Cerebellar cortex (tissue), 1 donor: ENCODE results near the gene RHBG.

Source experiments
- DNase-seq: peaks from one replicate; pipeline ENCODE4 v3.0.0-alpha.2; 2015; ENCODE audit warnings: low spot score

The RHBG gene

DNA sequence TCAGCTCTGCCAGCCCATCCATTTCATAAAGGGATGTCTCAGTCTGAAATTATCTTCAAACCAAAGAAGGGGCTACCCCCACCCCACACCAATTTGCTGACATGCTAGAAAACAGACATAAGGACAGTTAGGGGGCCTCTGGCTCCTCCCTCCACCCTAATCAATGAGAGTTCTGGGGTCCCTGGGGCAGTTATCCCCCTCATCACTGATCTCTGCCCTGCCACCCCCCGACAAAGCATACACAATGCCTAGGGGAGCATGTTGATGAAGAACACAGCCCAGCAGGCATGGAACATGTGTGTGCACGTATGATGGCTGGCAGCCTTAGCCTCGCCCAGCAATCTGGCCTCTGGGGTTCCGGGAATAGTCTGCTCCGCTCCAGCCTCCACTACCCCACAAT is 58.9 kb downstream of the RHBG start:
- DNase-seq: no peak

- no peak for DNase-seq
These were observed 59.8 kb downstream of the RHBG start for GRCh38 chr1:156428746-156429288.

DNA sequence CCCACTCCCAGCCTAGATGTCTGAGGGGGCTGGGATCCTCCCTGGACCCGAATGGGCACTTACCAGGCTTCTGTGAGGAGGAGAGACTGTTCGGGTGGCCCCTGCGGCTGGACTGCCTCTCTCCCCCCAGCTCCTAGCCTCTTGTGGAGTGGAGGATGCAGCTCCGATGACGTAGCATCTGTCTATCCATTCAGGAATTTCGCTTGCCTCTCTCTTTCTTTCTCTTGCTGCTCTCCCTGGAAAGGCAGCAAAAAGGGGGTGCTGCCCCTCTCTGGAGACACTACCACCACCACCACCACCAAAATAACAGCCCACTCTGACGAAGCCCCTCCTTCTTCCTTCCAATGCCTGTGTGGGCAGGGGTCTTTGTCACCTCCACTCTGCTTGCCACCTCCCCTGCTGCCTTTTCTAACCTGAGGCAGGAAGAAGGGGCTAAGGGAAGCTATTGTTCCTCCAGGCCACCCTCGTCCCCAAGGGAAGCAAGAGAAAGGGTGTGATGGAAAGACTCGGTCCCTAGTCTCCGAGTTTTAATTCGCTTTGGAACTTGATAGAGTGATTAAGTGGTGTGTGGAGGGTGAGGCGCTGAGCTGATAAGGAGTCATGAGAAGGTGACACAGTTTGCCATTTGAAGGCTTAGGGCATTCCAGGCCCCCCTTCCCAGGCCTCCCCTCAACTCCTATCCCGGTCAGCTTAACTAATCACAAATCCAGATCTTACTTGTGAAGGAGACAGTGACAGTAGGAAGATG is 60.5 kb downstream of the RHBG start:
- no peak for DNase-seq

DNA sequence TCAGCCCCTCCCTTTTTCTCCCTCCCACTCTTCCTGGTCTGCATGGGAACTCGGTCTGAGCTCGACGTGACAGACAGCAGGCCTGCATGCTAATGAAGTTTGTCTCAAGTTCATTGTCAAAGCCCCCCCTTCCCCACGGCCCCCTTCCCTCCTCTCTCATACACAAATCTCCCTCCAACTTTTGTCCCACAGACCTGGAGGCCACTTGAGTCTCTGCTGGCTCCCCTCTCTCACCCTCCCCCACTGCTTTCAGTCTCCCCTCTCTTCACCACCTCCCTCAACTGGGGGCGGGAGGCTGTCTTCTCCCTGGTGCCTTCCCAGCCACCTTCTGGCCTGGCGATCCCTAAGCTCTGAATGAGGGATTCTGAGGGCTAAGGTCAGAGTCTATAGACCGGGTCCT is 61.3 kb downstream of the RHBG start:
- no peak for DNase-seq

DNA sequence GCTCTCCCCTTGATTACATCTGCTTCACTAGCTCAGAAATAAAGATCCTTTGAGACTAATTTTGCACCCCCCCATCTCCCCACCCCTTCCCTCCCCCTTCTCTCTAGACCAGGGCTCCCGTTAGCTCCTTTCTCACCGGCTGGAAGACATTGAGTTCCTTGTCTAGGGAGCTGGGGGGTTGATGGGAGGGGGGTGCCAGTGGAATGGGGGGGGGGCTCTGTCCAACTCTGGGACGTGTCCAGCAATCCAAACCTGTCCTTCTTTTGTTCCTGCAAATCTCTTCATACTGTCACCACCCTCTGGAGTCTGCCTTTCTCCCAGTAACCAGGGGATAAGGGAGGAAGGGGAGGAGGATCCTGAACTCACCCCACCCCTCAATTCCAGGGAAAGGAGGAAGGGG is 61.9 kb downstream of the RHBG start:
- DNase-seq: no peak

- DNase-seq: no peak
These were observed 62.4 kb downstream of the RHBG start for GRCh38 chr1:156431366-156431765.

GRCh38 chr1:156431769-156432668 is 63.0 kb downstream of the RHBG start:
- DNase-seq: no peak

DNA sequence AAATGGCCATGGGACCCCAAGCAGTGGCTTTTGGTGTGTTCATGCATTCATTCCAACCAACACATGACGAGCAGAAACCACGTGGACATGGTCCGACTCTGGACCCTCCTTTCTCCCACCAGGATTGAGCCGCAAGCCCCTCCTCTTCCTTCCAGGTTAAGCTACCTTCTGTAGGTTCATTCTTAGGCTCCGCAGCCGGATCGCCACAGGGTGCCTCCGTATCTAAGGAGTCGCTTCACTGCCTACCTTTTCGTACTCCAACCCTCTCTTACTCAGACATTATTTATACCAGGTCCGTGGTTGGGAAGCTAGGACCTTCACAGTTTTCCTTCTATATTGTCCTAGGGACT is 63.6 kb downstream of the RHBG start:
- DNase-seq: no peak

DNA sequence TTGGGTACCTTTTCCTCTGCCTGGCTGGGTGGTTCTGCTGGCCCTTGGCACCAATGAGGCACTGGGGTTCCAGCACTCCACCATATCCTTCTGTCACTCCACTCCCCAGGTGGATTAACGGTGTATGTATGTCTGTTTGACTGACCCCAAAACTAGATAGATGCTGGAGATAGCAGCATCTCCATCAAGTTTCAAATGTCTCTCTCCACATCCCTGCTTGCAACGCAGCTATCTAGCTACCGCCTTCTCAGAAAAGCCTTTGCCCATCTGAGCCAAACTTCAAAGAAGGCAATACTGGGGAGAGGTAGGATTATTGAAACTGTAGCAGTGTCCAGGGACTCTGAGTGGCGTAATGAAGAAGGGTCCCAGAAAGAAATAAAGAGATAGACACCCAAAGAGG is 64.0 kb downstream of the RHBG start:
- DNase-seq: no peak

GRCh38 chr1:156433602-156434001 is 64.6 kb downstream of the RHBG start:
- DNase-seq: no peak
